Measurements from ENCODE around the gene ARNT2. TPM values are rescaled to one million over a fixed set of nuclear protein-coding genes. Genes with fewer than 3 reads are reported as not detected.

Gene ARNT2
- total RNA-seq, 1 experiment from 2014 or later: 3.1 TPM

Other genes starting within 250 kb of the ARNT2 start
- gene CTXND1, start 152.2 kb upstream of the ARNT2 start, total RNA-seq (2014; rRNA removed; shearing (Covaris generic)): not detected in 2 replicates